ENCODE data around the gene RPL28. TPM values are rescaled to one million over a fixed set of nuclear protein-coding genes. Genes with fewer than 3 reads are reported as not detected.

The RPL28 gene
- total and polyA plus RNA-seq, 2 of the 13 experiments (the other 11 are each of a cell fraction or from before 2014, with no cell fraction given) = 105 to 420 TPM

DNA sequence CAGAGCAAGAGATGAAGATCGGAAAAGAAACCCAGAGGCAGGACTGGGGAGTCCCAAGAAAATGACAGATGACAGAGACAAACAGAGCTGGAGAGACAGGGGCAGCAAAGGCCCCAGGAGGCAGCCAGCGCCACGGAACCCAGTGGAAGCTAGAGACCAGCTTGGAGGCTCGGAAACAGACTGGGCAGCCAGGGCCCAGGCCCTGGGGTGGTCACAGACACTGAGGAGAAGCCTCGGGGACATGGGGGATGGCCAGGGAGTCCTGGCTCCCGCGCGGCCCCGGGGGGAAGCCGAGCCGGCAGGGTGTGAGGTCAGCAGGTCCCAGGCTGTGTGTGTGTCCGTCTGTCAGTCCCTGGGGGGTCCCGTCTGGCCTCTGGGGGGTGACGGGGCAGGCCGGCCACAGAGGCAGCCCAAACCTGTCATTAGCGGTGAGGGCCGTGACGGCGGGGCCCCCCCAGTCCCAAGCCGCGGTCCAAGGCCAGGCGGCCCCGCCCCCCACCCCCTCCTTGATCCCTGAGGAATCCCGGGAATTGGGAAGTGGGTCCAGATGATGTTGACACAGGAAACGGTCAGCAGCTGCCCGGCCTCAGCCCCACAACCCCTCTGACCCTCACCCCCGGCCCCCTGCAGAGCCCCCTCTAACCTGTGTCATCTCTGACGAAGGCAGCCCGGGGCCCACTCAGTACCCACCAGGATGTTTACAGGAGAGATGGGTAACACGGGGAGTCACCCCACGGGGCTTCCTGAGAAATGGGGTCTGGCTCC, 11.6 kb upstream of the RPL28 start (continued):
- no peak for TF ChIP-seq LCORL (IDR thresholded peaks at IDR 0.05)
- TF ChIP-seq LCORL (CRISPR knock-in tag; IDR thresholded peaks at IDR 0.05) = peak; percentile 44; the same call in 1 of the 2 replicates
- TF ChIP-seq ZFAT (CRISPR knock-in tag; conservative IDR thresholded peaks at IDR 0.05) = no peak
- TF ChIP-seq SP5 (CRISPR knock-in tag; IDR thresholded peaks at IDR 0.05; ENCODE audit: borderline replicate concordance, low read depth) = 0 out of 2 replicates have a peak, but pooled peaks have one; percentile 29

DNA sequence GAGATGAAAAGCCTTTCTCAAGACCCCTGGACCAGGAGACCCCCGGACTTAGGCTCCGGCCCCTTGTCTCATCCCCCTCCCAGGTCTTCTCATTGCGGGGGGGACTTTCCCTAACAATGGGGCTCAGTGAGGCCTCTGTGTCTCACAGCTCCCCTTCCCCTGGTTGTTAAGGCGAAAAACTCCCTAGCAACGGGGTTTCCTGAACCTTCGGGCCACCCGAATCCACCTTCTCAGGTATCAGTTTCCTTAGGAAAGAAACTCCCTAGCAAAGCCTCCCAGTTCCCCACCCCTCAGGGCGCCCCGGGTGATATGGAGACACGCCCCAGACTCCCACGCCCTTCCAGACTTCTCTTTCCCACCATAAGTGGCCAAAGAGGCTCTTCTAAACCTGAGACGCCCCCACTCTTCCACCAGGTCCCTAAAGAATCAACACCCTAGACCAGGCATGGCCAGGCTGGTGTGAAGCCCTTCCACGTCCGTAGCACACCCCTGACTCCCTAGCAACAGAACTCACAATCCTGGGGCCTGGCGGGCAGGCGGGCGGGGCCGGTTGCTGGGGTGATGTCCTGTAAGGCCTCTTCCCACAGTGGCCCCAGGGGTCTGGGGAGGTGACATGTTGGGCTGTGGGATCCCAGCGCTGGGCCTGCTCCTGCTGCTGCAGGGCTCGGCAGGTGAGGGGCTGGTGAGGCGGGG, 9.3 kb upstream of the RPL28 start, which contains the start of gene TMEM190:
TMEM190 (plus strand) TSS at position 586 of the 693 bp plus-strand sequence; CDS start at position 614, 28 bp downstream.
- ATAC-seq = peak; percentile 32
- ChIA-PET POLR2A (interaction anchor here (1.2 to 2.3 kb wide), 2 partner anchors 31 to 37 kb away, joined by 5 to 6 read pairs; partner anchors contain the start of genes KMT5C and UBE2S), CTCF (ENCODE audit: low intra/inter-chr PET ratio, low total read pairs) (no interaction called here)
- peaks cover 2 to 15% of the 10 kb centered on the region in 2 experiments; a peak in 3 of 5 replicates for H3K27me3 ChIP-seq (ENCODE audit: control insufficient read depth in 1 of 2, insufficient read depth in 2 of 2, low read length in 2 of 2)
- FAIRE-seq = no peak
- H3K27ac ChIP-seq (ENCODE audit: extremely low read length, insufficient read depth, low read length) = no peak within 1 kb of the TSS
- 51% methylated on average over 12 of the region's 21 CpGs for WGBS (ENCODE audit: low lambda C conversion rate)
- H2AFZ ChIP-seq (ENCODE audit: low read length) = no peak within 1 kb of the TSS
- no peaks in the 10 kb centered on the region for H4K20me1 ChIP-seq (ENCODE audit: insufficient read depth, low read length)
- no peaks in the 10 kb centered on the region for H3K79me2 ChIP-seq (ENCODE audit: insufficient read depth, low read length)
- no peaks in the 10 kb centered on the region for H3K9me3 ChIP-seq (ENCODE audit: low read length)
- intact Hi-C loops (cut with micrococcal nuclease; ENCODE audit: unreplicated experiment) (no loop called here), in situ Hi-C loops (cut with HindIII; ENCODE audit: extremely low pct_ligation_motif_present, low pct_unique_long_range_greater_than_20kb) (no loop called here)
- H3K4me3 ChIP-seq (replicated peaks in 1 of 3; ENCODE audit: insufficient read depth in 1 of 3, low read depth in 2 of 3, low read length in 3 of 3) = peak within 1 kb of the TSS; percentile 2 to 68 (median 35); a peak in 5 of 6 replicates
- H3K4me1 ChIP-seq (ENCODE audit: insufficient read depth, low read length) = peaks cover 73% of the 10 kb centered on the region
- no peaks in the 10 kb centered on the region for H3K36me3 ChIP-seq (replicated peaks in 1 of 2; ENCODE audit: control insufficient read depth in 1 of 2, insufficient read depth in 2 of 2, low read length in 2 of 2)
- H3K9ac ChIP-seq (ENCODE audit: insufficient read depth, low read depth, low read length) = peak within 1 kb of the TSS; percentile 47; the same call in 1 of the 2 replicates
- peak within 1 kb of the TSS; percentile 85 for H3K4me2 ChIP-seq (ENCODE audit: low read depth, low read length)
- no TSS peak for BruUV-seq (replicated peaks)
- no peak for DNase-seq (ENCODE audit: low spot score)
- TF ChIP-seq RFX1 (IDR thresholded peaks at IDR 0.05) = peak; percentile 11; the same call in 1 of the 2 replicates
- TF ChIP-seq, protein P1, sequence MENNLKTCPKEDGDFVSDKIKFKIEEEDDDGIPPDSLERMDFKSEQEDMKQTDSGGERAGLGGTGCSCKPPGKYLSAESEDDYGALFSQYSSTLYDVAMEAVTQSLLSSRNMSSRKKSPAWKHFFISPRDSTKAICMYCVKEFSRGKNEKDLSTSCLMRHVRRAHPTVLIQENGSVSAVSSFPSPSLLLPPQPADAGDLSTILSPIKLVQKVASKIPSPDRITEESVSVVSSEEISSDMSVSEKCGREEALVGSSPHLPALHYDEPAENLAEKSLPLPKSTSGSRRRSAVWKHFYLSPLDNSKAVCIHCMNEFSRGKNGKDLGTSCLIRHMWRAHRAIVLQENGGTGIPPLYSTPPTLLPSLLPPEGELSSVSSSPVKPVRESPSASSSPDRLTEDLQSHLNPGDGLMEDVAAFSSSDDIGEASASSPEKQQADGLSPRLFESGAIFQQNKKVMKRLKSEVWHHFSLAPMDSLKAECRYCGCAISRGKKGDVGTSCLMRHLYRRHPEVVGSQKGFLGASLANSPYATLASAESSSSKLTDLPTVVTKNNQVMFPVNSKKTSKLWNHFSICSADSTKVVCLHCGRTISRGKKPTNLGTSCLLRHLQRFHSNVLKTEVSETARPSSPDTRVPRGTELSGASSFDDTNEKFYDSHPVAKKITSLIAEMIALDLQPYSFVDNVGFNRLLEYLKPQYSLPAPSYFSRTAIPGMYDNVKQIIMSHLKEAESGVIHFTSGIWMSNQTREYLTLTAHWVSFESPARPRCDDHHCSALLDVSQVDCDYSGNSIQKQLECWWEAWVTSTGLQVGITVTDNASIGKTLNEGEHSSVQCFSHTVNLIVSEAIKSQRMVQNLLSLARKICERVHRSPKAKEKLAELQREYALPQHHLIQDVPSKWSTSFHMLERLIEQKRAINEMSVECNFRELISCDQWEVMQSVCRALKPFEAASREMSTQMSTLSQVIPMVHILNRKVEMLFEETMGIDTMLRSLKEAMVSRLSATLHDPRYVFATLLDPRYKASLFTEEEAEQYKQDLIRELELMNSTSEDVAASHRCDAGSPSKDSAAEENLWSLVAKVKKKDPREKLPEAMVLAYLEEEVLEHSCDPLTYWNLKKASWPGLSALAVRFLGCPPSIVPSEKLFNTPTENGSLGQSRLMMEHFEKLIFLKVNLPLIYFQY (CRISPR knock-in tag; IDR thresholded peaks at IDR 0.05; ENCODE audit: borderline replicate concordance) = no peak
- TF ChIP-seq, protein P2, sequence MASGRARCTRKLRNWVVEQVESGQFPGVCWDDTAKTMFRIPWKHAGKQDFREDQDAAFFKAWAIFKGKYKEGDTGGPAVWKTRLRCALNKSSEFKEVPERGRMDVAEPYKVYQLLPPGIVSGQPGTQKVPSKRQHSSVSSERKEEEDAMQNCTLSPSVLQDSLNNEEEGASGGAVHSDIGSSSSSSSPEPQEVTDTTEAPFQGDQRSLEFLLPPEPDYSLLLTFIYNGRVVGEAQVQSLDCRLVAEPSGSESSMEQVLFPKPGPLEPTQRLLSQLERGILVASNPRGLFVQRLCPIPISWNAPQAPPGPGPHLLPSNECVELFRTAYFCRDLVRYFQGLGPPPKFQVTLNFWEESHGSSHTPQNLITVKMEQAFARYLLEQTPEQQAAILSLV (CRISPR knock-in tag; IDR thresholded peaks at IDR 0.05; ENCODE audit: borderline replicate concordance) = no peak
- TF ChIP-seq, protein P3, sequence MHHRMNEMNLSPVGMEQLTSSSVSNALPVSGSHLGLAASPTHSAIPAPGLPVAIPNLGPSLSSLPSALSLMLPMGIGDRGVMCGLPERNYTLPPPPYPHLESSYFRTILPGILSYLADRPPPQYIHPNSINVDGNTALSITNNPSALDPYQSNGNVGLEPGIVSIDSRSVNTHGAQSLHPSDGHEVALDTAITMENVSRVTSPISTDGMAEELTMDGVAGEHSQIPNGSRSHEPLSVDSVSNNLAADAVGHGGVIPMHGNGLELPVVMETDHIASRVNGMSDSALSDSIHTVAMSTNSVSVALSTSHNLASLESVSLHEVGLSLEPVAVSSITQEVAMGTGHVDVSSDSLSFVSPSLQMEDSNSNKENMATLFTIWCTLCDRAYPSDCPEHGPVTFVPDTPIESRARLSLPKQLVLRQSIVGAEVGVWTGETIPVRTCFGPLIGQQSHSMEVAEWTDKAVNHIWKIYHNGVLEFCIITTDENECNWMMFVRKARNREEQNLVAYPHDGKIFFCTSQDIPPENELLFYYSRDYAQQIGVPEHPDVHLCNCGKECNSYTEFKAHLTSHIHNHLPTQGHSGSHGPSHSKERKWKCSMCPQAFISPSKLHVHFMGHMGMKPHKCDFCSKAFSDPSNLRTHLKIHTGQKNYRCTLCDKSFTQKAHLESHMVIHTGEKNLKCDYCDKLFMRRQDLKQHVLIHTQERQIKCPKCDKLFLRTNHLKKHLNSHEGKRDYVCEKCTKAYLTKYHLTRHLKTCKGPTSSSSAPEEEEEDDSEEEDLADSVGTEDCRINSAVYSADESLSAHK (CRISPR knock-in tag; IDR thresholded peaks at IDR 0.05; ENCODE audit: borderline replicate concordance) = no peak
- TF ChIP-seq, protein P4, sequence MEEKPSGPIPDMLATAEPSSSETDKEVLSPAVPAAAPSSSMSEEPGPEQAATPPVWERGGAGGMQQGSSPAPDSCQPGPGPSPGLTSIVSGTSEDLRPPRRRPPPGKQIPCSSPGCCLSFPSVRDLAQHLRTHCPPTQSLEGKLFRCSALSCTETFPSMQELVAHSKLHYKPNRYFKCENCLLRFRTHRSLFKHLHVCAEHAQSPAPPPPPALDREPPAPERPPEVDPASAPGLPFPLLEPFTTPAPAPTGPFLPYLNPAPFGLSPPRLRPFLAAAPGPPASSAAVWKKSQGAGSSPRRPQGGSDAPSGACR (CRISPR knock-in tag; IDR thresholded peaks at IDR 0.05) = no peak
- TF ChIP-seq MIER3 (CRISPR knock-in tag; IDR thresholded peaks at IDR 0.05; ENCODE audit: borderline replicate concordance) = no peak
- no peak for TF ChIP-seq NFE2L2 (IDR thresholded peaks at IDR 0.05; ENCODE audit: low read length)
- TF ChIP-seq LCORL (IDR thresholded peaks at IDR 0.05) = no peak
- no peak for TF ChIP-seq LCORL (CRISPR knock-in tag; IDR thresholded peaks at IDR 0.05)
- TF ChIP-seq, protein P5, sequence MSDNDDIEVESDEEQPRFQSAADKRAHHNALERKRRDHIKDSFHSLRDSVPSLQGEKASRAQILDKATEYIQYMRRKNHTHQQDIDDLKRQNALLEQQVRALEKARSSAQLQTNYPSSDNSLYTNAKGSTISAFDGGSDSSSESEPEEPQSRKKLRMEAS (IDR thresholded peaks at IDR 0.05) = 0 out of 2 replicates have a peak, but pooled peaks have one; percentile 5

Measured in HepG2 (cell line).